Stomach (tissue), 4 donors: ENCODE results near the gene TMEM43.
A peak's percentile ranks its signal among the peaks of the same experiment; 100 is the strongest.

ENCODE experiments used
- CTCF ChIP-seq, 7 experiments: fragments of 450-650 bp in 4 of 7; fragments of 200-600 bp in 3 of 7; sonication (generic) in 3 of 7; IDR thresholded peaks; one replicate each; pipeline ENCODE4 v1.5.1; 2016 to 2019; ENCODE audit warnings: antibody characterized with exemption in 7 of 7, control low read depth in 2 of 7, mild to moderate bottlenecking in 1 of 7
- POLR2AphosphoS5 ChIP-seq, 3 donors: sonication (generic); formaldehyde crosslinking; IDR thresholded peaks; one replicate each; pipeline ENCODE4 v1.6.1; 2016; ENCODE audit warnings: antibody characterized with exemption in 3 of 3

- TF ChIP-seq CTCF (IDR thresholded peaks at IDR 0.05) (no peak), POLR2AphosphoS5 (IDR thresholded peaks at IDR 0.05) (peak; percentile 94 to 99 (median 98))
These were observed 53.6 kb downstream of the TMEM43 start, which contains the start of the genes LSM3 and XPC for GRCh38 chr3:14178247-14179113.
